GM23338 (cell line): ENCODE measurements around the gene UBLCP1.
"Not testable (repeated sequence)": the region's sequence is repeated elsewhere in the genome, so short reads cannot be mapped to it uniquely, and the experiment has no call there.

ENCODE experiments used
- CREB1 ChIP-seq: fragments of 250-450 bp; sonication (Bioruptor Pico); IDR thresholded peaks from 2 replicates; pipeline ENCODE4 v1.5.0; 2020; ENCODE audit warnings: low read depth, mild to moderate bottlenecking, moderate library complexity
- ETS1 ChIP-seq: IDR thresholded peaks from 2 replicates; pipeline ENCODE4 v1.6.1; 2016; ENCODE audit warnings: antibody characterized with exemption
- EZH2 ChIP-seq: fragments of 200-600 bp; sonication (generic); IDR thresholded peaks from one replicate; pipeline ENCODE4 v1.8.0; 2017; ENCODE audit warnings: antibody characterized with exemption, mild to moderate bottlenecking, low read depth; ENCODE audit not compliant: unreplicated experiment
- EZH2phosphoT487 ChIP-seq: fragments of 200-600 bp; sonication (generic); IDR thresholded peaks from one replicate; pipeline ENCODE4 v1.8.1; 2018; ENCODE audit warnings: antibody characterized with exemption; ENCODE audit not compliant: unreplicated experiment
- JUNB ChIP-seq: IDR thresholded peaks from one replicate; pipeline ENCODE4 v1.6.1; 2016; ENCODE audit warnings: antibody characterized with exemption; ENCODE audit not compliant: unreplicated experiment
- NANOG ChIP-seq: IDR thresholded peaks from 2 replicates; pipeline ENCODE4 v1.6.1; 2016; ENCODE audit warnings: antibody characterized with exemption, borderline replicate concordance
- POLR2AphosphoS5 ChIP-seq: IDR thresholded peaks from 2 replicates; pipeline ENCODE4 v1.6.1; 2016; ENCODE audit warnings: antibody characterized with exemption, low read depth
- STAT1 ChIP-seq: IDR thresholded peaks from one replicate; pipeline ENCODE4 v1.6.1; 2016; ENCODE audit warnings: antibody characterized with exemption; ENCODE audit not compliant: unreplicated experiment
- TF ChIP-seq, protein P1 (sequence below), 2 experiments: fragments of 200-600 bp in 1 of 2; sonication (generic) in 1 of 2; conservative IDR thresholded peaks; 2 replicates each; pipeline versions ENCODE4 v1.5.1 to v1.6.1; 2016 to 2017; ENCODE audit warnings: antibody characterized with exemption in 2 of 2, low read depth in 2 of 2, mild to moderate bottlenecking in 2 of 2, moderate library complexity in 1 of 2
- TF ChIP-seq, protein P2 (sequence below): IDR thresholded peaks from one replicate; pipeline ENCODE4 v1.6.1; 2018; ENCODE audit warnings: antibody characterized with exemption; ENCODE audit not compliant: unreplicated experiment

GRCh38 chr5:159266764-159267163 lies 3.7 kb downstream of the UBLCP1 start:
- TF ChIP-seq, protein P1, sequence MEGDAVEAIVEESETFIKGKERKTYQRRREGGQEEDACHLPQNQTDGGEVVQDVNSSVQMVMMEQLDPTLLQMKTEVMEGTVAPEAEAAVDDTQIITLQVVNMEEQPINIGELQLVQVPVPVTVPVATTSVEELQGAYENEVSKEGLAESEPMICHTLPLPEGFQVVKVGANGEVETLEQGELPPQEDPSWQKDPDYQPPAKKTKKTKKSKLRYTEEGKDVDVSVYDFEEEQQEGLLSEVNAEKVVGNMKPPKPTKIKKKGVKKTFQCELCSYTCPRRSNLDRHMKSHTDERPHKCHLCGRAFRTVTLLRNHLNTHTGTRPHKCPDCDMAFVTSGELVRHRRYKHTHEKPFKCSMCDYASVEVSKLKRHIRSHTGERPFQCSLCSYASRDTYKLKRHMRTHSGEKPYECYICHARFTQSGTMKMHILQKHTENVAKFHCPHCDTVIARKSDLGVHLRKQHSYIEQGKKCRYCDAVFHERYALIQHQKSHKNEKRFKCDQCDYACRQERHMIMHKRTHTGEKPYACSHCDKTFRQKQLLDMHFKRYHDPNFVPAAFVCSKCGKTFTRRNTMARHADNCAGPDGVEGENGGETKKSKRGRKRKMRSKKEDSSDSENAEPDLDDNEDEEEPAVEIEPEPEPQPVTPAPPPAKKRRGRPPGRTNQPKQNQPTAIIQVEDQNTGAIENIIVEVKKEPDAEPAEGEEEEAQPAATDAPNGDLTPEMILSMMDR (conservative IDR thresholded peaks at IDR 0.05; ENCODE audit: low read depth in 2 of 2): not testable (repeated sequence)
- TF ChIP-seq, protein P2, sequence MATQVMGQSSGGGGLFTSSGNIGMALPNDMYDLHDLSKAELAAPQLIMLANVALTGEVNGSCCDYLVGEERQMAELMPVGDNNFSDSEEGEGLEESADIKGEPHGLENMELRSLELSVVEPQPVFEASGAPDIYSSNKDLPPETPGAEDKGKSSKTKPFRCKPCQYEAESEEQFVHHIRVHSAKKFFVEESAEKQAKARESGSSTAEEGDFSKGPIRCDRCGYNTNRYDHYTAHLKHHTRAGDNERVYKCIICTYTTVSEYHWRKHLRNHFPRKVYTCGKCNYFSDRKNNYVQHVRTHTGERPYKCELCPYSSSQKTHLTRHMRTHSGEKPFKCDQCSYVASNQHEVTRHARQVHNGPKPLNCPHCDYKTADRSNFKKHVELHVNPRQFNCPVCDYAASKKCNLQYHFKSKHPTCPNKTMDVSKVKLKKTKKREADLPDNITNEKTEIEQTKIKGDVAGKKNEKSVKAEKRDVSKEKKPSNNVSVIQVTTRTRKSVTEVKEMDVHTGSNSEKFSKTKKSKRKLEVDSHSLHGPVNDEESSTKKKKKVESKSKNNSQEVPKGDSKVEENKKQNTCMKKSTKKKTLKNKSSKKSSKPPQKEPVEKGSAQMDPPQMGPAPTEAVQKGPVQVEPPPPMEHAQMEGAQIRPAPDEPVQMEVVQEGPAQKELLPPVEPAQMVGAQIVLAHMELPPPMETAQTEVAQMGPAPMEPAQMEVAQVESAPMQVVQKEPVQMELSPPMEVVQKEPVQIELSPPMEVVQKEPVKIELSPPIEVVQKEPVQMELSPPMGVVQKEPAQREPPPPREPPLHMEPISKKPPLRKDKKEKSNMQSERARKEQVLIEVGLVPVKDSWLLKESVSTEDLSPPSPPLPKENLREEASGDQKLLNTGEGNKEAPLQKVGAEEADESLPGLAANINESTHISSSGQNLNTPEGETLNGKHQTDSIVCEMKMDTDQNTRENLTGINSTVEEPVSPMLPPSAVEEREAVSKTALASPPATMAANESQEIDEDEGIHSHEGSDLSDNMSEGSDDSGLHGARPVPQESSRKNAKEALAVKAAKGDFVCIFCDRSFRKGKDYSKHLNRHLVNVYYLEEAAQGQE: not testable (repeated sequence)
- not testable (repeated sequence) for TF ChIP-seq POLR2AphosphoS5; CREB1 (CRISPR knock-in tag); EZH2phosphoT487; EZH2; STAT1; JUNB; ETS1; NANOG
